HG03064 (cell line): ENCODE results near the gene VPS13D.
"Not testable (repeated sequence)": the region's sequence is repeated elsewhere in the genome, so short reads cannot be mapped to it uniquely, and the experiment has no call there.

Experiments used
- ATAC-seq: cut with Tn5 transposase; IDR thresholded peaks from one replicate; pipeline ENCODE4 v1.9.1; 2021; ENCODE audit warnings: low read depth; ENCODE audit not compliant: unreplicated experiment

The VPS13D gene

GRCh38 chr1:12502336-12503109, 272.7 kb downstream of the VPS13D start:
- ATAC-seq: no peak

GRCh38 chr1:12503709-12504108, 273.9 kb downstream of the VPS13D start:
- no peak for ATAC-seq

- ATAC-seq: no peak
Observed at GRCh38 chr1:12504601-12505000, 274.8 kb downstream of the VPS13D start.

GRCh38 chr1:12505231-12505630, 275.4 kb downstream of the VPS13D start:
- ATAC-seq: no peak

GRCh38 chr1:12505639-12506280, 275.9 kb downstream of the VPS13D start:
- ATAC-seq: no peak

GRCh38 chr1:12506281-12507280, 276.8 kb downstream of the VPS13D start:
- no peak for ATAC-seq

- no peak for ATAC-seq
Observed at GRCh38 chr1:12507631-12508030, 277.8 kb downstream of the VPS13D start.

- no peak for ATAC-seq
Observed at GRCh38 chr1:12508849-12509248, 279.0 kb downstream of the VPS13D start.

GRCh38 chr1:12511128-12511484, 281.3 kb downstream of the VPS13D start:
- ATAC-seq: no peak

- no peak for ATAC-seq
Observed at GRCh38 chr1:12511516-12512468, 282.0 kb downstream of the VPS13D start.

- ATAC-seq: no peak
Observed at GRCh38 chr1:12513181-12513580, 283.4 kb downstream of the VPS13D start.

- no peak for ATAC-seq
Observed at GRCh38 chr1:12514590-12514989, 284.8 kb downstream of the VPS13D start.

GRCh38 chr1:12515234-12515633, 285.4 kb downstream of the VPS13D start:
- no peak for ATAC-seq

GRCh38 chr1:12516741-12517140, 286.9 kb downstream of the VPS13D start:
- ATAC-seq: no peak

- ATAC-seq: no peak
Observed at GRCh38 chr1:12518931-12519692, 289.3 kb downstream of the VPS13D start.

- ATAC-seq: no peak
Observed at GRCh38 chr1:12519693-12520364, 290.0 kb downstream of the VPS13D start.

GRCh38 chr1:12521096-12521495, 291.3 kb downstream of the VPS13D start:
- no peak for ATAC-seq

GRCh38 chr1:12522780-12523179, 292.9 kb downstream of the VPS13D start:
- not testable (repeated sequence) for ATAC-seq

- ATAC-seq: no peak
Observed at GRCh38 chr1:12524266-12524665, 294.4 kb downstream of the VPS13D start.
